GM13977 (cell line): ENCODE results near the gene SGCB.

Experiments
- DNase-seq: peaks from one replicate; pipeline ENCODE4 v3.0.0; 2012; ENCODE audit warnings: low spot score
- in situ Hi-C: fragments of 300-500 bp; cut with MboI; formaldehyde crosslinking; loops from one replicate; pipeline ENCODE4 v1.12.0; 2022; ENCODE audit warnings: low sequenced_read_pairs, low pct_unique_long_range_greater_than_20kb, mixed read lengths, inconsistent platforms; ENCODE audit not compliant: unreplicated experiment
- TF ChIP-seq, protein P1 (sequence below): IDR thresholded peaks from 2 replicates; pipeline ENCODE4 v1.5.1; 2012; ENCODE audit warnings: mild to moderate bottlenecking, control low read depth; ENCODE audit not compliant: insufficient read depth; ENCODE audit errors: extremely low read depth, missing control alignments

The SGCB gene

DNA sequence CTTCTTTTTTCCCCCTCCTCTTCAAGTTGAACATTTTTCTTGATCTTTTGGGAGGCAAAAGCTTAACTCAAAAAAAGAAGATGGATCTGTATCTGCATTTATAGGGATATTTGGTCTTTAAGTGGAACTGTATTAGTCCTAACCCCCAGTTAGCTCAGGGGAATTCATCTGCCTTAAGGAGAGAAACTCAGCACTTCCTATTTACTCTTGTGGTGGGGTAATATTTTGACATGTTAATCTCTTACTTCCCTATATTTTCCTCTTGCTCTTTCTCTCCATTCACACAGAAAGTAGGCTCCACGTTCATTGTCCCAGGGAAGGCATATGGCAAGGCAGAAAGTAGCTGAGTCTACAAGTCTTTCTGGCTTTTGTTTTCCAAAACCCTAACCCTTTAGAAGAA lies 23.2 kb downstream of the SGCB start:
- TF ChIP-seq, protein P1, sequence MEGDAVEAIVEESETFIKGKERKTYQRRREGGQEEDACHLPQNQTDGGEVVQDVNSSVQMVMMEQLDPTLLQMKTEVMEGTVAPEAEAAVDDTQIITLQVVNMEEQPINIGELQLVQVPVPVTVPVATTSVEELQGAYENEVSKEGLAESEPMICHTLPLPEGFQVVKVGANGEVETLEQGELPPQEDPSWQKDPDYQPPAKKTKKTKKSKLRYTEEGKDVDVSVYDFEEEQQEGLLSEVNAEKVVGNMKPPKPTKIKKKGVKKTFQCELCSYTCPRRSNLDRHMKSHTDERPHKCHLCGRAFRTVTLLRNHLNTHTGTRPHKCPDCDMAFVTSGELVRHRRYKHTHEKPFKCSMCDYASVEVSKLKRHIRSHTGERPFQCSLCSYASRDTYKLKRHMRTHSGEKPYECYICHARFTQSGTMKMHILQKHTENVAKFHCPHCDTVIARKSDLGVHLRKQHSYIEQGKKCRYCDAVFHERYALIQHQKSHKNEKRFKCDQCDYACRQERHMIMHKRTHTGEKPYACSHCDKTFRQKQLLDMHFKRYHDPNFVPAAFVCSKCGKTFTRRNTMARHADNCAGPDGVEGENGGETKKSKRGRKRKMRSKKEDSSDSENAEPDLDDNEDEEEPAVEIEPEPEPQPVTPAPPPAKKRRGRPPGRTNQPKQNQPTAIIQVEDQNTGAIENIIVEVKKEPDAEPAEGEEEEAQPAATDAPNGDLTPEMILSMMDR: no peak
- in situ Hi-C loops: no loop called here
- no peak for DNase-seq

DNA sequence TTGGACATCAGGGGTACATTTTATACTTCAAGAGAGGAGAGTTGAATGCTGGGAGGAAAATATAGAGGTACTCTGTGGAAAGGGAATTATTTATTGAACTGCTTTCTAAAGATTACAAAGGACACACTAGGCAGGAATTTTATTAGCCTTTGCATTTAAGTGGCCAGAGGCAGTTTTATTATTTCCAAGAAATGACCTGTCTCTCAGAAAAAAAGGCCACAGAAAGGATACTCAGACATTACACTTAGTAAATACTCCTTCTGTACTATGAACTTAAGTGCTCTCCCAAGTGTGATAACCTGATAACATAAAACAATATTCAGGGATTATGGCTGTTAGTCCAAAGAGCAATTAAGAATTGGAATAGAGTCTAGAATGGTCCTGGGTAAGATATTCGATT lies 25.4 kb downstream of the SGCB start:
- TF ChIP-seq, protein P1: no peak
- in situ Hi-C loops: no loop called here
- no peak for DNase-seq

DNA sequence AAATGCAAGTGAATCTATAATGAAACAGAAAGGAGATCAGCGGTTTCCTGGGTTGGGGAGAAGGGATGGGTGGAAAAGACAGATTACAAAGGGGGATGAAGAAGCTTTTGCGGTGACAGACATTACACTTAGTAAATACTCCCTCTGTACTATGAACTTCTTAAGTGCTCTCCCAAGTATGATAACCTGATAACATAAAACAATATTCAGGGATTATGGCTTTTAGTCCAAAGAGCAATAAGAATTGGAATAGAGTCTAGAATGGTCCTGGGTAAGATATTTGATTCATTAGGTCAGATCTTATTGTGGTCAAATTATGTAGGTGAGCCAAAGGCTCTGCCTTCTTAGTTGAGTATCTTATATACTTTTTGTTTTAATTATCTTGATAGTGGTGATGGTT lies 27.1 kb downstream of the SGCB start:
- in situ Hi-C loops: no loop called here
- TF ChIP-seq, protein P1: no peak
- DNase-seq: no peak

DNA sequence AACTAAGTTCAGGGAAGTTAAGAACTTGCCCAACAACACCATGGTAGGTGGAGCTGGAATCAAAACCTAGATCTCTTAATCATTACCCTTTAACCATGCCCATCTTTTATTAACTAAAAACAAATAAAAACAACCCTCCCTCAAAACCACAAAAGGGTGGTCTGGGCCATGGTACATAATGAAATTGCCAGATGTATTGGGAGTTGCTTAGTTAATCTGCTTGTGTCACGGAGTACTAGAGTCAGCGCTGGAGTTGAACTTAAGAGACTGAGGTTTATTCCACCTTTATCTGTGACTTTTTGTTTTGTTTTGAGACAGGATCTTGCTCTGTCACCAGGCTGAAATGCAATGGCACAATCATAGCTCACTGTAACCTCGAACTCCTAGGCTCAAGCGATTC lies 31.2 kb downstream of the SGCB start:
- no peak for DNase-seq
- in situ Hi-C loops: no loop called here
- TF ChIP-seq, protein P1: no peak

DNA sequence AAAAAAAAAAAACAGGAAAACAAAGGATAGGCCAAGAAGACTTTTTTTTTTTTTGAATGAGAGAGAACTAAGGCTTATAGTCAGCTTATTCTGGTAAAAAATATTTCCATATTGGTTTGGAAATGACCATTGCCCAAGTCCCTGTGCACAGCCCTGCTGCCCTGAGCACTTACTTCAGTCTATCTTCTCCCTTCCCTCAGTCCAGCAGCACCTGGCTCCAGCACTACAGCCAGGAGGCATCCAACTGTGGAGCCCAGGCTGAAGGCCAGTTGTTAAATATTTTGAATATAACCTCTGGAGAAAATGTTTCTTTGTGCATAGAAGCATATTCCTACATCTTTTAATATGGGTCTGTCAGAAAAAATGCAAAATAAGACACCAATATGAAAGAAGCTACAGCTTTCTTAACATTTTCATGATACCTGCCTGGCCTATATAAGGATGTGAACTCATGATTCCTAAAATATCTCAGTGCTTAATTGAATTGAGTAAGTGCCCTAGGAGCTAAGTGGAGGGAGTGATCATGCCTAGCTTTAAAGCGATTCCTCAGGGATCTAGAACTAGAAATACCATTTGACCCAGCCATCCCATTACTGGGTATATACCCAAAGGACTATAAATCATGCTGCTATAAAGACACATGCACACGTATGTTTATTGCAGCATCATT lies 32.4 kb downstream of the SGCB start:
- in situ Hi-C loops: no loop called here
- DNase-seq: no peak
- TF ChIP-seq, protein P1: no peak

DNA sequence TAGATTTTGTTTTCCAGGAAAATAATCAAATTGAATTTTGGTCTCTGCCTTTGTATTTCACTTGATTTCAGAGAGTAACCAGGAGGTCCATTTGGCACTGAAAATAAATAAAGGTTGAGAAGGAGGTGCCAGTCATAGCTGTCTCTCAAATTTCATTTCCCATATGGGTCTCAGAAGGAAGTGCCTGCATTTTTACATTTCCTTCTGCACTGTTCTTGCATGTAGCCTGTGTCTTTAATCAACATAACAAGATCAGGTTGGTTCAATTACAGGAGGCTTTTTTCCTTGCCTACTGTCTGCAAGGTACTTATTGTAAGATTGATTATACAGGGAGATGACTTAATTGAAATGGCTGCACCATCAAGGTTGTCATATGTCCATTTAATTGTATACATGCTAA lies 33.7 kb downstream of the SGCB start:
- no peak for DNase-seq
- in situ Hi-C loops: no loop called here
- TF ChIP-seq, protein P1: no peak

DNA sequence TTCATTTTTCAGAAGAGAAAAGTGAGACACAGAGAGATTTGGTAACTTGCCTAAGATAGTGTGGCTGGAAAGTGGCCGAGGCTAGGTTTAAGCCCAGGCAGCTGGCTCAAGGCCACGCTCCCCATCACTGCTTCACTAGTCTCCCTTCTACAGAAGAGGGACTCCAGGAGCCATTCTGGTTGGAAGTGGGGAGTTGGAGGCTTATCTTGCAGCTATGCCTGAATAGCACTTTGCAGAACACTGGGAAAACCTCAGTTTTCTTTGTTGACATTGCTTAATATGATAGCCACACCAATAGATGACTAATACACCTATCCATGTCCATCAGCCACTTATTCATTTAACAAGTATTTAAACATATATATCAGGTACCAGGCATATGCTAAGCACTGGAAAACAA lies 36.5 kb downstream of the SGCB start:
- no peak for DNase-seq
- in situ Hi-C loops: no loop called here
- TF ChIP-seq, protein P1: no peak
